Prostate gland (tissue), 2 donors: ENCODE results near the gene KPTN.

Experiments
- POLR2A ChIP-seq: fragments of 450-650 bp; IDR thresholded peaks from one replicate; pipeline ENCODE4 v1.6.1; 2016; ENCODE audit warnings: antibody characterized with exemption, mild to moderate bottlenecking
- TF ChIP-seq, protein P1 (sequence below), 4 experiments: fragments of 200-600 bp in 2 of 4; fragments of 450-650 bp in 2 of 4; sonication (generic) in 2 of 4; IDR thresholded peaks; 1 replicate in 3 of 4; 2 replicates in 1 of 4; pipeline ENCODE4 v1.5.1; 2016 to 2019; ENCODE audit warnings: antibody characterized with exemption in 4 of 4, mild to moderate bottlenecking in 2 of 4, moderate library complexity in 2 of 4

- TF ChIP-seq POLR2A: no peak
- TF ChIP-seq, protein P1, sequence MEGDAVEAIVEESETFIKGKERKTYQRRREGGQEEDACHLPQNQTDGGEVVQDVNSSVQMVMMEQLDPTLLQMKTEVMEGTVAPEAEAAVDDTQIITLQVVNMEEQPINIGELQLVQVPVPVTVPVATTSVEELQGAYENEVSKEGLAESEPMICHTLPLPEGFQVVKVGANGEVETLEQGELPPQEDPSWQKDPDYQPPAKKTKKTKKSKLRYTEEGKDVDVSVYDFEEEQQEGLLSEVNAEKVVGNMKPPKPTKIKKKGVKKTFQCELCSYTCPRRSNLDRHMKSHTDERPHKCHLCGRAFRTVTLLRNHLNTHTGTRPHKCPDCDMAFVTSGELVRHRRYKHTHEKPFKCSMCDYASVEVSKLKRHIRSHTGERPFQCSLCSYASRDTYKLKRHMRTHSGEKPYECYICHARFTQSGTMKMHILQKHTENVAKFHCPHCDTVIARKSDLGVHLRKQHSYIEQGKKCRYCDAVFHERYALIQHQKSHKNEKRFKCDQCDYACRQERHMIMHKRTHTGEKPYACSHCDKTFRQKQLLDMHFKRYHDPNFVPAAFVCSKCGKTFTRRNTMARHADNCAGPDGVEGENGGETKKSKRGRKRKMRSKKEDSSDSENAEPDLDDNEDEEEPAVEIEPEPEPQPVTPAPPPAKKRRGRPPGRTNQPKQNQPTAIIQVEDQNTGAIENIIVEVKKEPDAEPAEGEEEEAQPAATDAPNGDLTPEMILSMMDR (IDR thresholded peaks at IDR 0.05): no peak
Observed at GRCh38 chr19:47498561-47498960, 14.5 kb upstream of the KPTN start.
